ENCODE measurements around the gene LCP1.

Gene LCP1

DNA sequence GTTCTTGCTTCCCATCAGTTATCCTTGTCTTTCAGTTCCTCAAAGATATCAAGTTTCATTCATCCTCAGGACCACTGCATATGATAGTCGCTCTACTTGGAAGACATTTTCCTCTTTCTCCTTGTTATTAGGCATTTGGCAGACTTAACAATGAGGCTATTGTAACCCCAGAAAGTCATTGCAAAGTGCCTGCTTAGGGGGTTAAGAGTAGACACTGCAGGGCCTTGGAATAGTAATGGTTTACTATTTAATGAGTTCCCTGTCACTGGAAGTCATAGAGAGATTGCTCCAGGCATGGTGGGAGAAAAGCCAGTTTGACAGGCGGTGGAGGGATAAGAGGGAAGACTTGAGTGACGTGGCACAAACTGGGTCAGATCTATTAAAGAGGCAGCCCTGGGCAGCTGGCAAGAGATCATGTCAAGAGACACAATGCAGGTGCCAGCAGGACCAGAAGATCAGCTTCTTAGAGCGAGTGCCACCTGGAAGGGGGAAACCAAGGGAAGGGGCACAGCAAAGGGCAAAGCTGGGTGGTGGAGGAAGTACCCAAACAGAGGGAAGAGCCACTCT, 60.3 kb downstream of the LCP1 start:
- FAIRE-seq (no peak), DNase-seq (ENCODE audit: insufficient read length, low spot score) (no peak)
- no peak for TF ChIP-seq POLR2A (IDR thresholded peaks at IDR 0.05; ENCODE audit: low read depth, low read length)

DNA sequence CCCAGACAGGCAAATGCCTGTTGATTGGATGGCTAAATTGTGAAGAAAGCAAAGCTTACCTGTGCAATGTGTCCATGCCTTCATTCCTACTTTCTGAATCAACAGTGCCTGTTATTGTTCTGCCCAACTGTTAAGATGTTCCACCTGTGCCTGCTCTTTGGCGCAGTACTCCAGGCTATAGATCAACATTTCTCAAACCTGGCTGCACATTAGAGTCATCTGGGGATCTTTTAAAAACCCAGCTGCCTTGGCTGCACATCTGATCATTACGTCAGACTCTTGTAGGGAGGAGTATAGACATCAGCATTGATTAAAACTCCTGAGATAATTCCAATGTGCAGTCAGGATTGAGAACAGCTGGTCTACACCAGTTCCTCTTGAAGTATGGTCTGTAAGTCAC, 60.9 kb downstream of the LCP1 start:
- DNase-seq (ENCODE audit: insufficient read length, low spot score) (no peak), FAIRE-seq (no peak)
- TF ChIP-seq POLR2A (IDR thresholded peaks at IDR 0.05; ENCODE audit: low read depth, low read length), result no peak

DNA sequence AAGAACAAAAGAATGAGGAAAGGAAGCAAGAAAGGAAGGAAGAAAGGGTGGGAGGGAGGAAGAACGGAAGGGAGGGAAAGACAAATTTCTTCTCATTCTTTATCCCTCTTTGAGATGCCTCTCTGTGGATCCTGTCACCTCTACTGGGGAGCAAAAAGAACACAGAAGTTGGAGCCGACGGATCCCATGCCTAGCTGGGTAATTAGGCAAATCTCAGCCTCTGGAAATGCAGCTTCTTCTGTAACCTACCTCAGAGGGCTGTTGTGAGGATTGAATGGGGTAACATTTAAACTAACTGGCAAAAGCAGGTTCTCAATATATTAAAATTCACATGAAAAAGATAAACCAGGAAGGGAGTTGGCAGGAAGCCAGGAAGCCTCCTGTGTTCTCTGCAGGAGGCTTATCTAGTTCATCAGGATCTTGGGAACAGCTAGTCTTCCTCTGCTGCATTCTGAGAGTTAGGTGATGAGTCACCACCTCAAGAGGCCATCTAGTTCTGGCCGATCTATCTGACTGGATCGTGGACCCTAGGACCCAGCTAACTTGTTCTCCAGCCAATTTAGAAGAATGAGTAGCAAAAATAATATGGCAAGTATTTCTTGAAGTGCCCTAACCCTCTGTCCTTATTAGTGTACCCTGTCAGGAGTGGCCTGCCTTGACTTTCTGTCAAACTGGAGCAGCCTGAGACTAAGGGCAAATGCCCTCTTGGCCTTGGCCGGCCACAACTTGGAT, 61.9 kb downstream of the LCP1 start:
- FAIRE-seq (no peak), DNase-seq (ENCODE audit: insufficient read length, low spot score) (no peak)
- no peak for TF ChIP-seq POLR2A (IDR thresholded peaks at IDR 0.05; ENCODE audit: low read depth, low read length)

DNA sequence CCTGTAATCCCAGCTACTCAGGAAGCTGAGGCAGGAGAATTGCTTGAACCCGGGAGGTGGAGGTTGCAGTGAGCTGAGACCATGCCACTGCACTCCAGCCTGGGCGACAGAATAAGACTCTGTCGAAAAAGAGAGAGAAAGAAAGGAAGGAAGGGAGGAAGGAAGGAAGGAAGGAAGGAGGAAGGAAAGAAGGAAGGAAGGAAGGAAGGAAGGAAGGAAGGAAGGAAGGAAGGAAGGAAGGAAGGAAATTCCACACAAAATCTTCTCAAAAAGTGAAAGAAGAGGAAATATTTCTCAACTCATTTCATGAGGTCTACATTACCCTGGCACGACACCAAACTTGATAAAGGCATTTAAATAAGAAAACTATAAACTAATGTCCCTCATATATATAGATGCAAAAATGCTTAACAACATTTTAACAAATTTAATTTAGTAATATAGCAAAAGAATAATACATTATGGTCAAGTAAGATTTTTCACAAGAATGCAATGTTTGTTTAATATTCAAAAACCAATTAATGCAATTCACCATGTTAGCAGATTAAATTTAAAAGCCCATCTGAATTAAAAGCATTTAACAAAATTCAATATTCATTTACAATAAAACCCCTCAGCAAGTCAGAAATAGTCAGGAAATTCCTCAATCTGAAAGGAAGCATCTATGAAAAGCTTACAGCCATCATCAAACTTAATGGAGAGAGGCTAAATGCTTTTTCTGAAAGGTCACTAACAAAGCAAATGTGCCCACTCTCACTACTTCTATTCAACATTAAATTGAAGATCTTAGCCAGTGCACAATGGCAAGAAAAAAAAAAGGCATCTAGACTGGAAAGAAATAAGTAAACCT, 65.1 kb downstream of the LCP1 start:
- FAIRE-seq (no peak), DNase-seq (ENCODE audit: insufficient read length, low spot score) (no peak)
- TF ChIP-seq POLR2A (IDR thresholded peaks at IDR 0.05; ENCODE audit: low read depth, low read length), result no peak

DNA sequence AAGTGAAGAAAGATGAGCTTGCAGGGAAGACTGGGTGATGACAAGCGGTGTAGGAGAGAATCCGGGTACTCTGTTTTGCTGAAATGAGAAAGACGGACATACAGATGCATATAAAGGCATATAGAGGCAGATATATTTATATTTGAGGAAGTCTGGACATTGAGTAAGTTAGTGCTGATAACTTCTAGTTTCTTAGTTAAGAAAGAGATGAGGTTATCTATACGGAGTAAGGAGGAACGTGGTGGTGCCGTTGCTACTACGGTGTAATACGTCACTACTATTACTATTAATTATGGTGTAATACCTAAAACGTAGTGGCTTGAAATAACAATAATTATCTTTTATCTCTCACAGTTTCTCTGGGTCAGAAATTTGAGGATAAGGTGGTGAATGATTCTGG, 67.4 kb downstream of the LCP1 start:
- FAIRE-seq (no peak), DNase-seq (ENCODE audit: insufficient read length, low spot score) (no peak)
- TF ChIP-seq POLR2A (IDR thresholded peaks at IDR 0.05; ENCODE audit: low read depth, low read length), result no peak

DNA sequence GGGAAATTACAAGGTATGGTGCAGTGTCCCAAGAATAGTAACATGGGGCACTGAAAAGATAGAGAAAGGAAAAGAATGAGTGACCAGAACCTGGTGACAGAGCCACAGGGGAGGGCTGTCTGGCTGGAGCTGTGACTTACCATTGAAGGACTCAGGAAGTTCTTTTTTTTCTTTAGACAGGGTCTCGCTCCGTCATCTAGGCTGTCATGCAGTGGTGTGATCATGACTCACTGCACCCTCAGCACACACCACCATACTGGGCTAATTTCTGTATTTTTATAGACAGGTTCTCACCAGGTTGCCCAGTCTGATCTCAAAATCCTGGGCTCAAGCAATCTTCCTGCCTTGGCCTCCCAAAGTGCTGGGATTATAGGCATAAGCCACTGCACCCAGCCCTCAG, 68.4 kb downstream of the LCP1 start:
- no peak for TF ChIP-seq POLR2A (IDR thresholded peaks at IDR 0.05; ENCODE audit: low read depth, low read length)
- DNase-seq (ENCODE audit: insufficient read length, low spot score) (no peak), FAIRE-seq (no peak)

DNA sequence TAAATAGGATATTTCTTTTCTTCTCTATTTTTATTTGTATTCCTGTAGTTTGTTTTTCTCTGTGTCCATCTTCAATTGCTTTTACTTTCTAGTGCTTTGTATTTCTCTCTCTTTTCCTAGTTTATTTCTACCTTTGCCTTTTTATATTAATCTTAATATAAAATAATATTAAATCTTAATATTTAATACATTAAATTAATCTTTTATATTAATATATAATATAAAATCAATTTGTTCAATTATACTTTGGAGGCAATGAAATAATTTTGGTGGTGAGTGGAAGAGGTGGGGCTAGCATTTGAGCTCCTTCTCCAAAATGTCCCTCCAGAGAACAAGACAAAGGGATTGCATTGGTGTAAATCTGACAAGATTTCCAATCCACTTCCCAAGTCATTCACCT, 70.8 kb downstream of the LCP1 start:
- DNase-seq (ENCODE audit: insufficient read length, low spot score) (no peak), FAIRE-seq (no peak)
- TF ChIP-seq POLR2A (IDR thresholded peaks at IDR 0.05; ENCODE audit: low read depth, low read length), result no peak

DNA sequence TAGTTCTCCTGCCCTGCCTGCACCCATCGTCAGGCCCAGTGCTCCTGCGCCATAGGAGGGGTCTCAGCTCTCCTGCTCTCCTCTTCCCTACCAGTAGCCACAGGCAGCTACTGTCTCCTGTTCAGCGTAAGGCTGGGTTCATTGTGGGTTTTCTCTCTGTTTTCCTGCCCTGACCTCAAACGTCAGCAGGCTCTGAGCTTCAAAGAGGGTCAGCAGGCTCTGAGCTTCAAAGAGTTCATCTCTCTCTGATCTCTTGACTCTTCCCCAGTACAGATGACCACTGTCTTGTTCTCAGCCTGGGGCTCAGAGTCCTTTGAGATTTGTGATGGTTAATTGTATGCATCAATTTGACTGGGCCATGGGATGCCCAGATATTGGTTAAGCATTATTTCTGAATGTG, 72.5 kb downstream of the LCP1 start:
- no peak for TF ChIP-seq POLR2A (IDR thresholded peaks at IDR 0.05; ENCODE audit: low read depth, low read length)
- DNase-seq (ENCODE audit: insufficient read length, low spot score) (no peak), FAIRE-seq (no peak)

DNA sequence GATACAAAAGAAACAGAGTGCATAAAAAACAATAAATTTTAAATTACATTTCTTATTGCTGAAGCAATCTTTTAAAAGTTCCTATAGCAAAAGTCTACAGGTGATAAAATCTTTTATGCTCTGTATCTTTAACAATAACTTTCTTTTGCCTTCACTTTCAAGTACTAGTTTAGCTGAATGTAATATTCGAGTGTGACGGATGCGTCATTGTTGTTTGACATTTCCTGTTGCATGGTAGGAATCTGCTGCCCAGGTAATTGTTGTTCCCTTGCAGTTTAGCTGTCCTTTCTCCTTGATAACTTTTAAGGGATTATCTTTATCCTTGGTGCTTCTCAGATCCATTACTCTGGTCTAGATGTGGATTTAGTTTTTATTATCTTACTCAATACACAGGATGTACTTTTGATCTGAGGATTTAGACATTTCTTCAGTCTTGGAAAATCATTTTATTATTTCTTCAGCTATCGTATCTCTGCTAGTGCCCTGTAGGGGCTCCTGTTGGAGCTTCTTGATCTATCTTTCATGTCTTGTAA, 75.1 kb downstream of the LCP1 start:
- DNase-seq (ENCODE audit: insufficient read length, low spot score), result no peak
- no peak for TF ChIP-seq POLR2A (IDR thresholded peaks at IDR 0.05; ENCODE audit: low read depth, low read length)
- no peak for FAIRE-seq

DNA sequence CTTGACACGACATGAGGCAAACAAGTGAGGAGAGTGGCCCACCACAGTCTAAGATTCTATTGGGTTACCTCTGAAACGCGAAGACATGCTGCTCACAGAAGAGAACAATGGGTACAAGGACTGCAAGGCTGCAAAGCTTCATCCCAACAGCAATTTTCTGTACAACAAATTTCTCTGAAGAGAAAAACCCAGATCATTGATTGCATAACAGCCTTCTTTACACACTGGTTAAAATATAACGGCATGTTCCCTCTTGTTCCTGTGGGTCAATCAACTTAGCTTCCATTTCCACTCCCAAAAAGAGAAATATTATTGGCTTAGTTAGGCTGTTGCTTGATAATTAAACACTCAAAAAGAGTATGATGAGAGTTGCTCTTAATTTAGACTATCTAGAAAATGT, 77.1 kb downstream of the LCP1 start, which contains the start of gene CPB2:
Gene CPB2 (minus strand): TSS at position 166 of the 400 bp plus-strand sequence. CDS start 24 bp downstream, at position 142.
- DNase-seq (ENCODE audit: insufficient read length, low spot score), result no peak
- no peak for FAIRE-seq
- TF ChIP-seq POLR2A (IDR thresholded peaks at IDR 0.05; ENCODE audit: low read depth, low read length), result no peak

DNA sequence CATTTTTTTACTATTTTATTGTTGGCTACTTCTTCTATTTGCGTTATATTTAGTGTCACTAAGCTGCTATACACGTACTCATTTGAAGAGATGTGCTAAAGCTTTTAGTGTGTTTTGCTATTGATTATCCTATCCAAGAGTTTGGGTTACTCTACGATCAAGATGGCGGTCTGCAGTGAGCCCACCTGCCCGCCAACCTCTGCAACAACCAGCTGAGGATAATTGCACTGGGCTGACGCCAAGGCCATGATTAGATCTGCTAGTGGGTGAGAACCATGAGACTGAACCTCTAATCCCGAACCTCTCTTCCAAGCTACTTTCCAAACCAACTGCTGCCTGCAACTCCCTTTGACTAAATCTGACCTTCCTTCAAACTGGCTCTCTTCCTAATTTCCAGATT, 78.9 kb downstream of the LCP1 start:
- FAIRE-seq, result no peak

DNA sequence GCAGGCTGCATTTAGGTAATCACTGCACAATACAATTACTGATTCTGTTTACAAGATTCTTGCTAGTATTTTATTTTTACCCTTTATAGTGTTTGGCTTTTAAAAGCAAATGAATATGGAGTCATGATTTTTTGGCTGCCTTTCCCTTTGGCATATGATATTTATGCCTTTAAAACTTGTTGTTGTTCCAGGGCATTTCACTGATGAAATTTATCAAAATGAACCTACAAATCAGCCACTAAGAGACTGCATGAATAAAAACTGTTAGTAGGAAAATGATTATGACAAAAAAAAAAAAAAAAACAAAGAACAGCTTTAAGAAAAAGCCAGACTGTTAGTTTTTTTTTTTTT, 79.7 kb downstream of the LCP1 start:
- no peak for DNase-seq (ENCODE audit: insufficient read length, low spot score)
- TF ChIP-seq POLR2A (IDR thresholded peaks at IDR 0.05; ENCODE audit: low read depth, low read length), result no peak
- no peak for FAIRE-seq

More for the DNA sequence above, 78.9 kb downstream of the LCP1 start:
- no peak for TF ChIP-seq POLR2A (IDR thresholded peaks at IDR 0.05; ENCODE audit: low read depth, low read length)
- no peak for DNase-seq (ENCODE audit: insufficient read length, low spot score)

DNA sequence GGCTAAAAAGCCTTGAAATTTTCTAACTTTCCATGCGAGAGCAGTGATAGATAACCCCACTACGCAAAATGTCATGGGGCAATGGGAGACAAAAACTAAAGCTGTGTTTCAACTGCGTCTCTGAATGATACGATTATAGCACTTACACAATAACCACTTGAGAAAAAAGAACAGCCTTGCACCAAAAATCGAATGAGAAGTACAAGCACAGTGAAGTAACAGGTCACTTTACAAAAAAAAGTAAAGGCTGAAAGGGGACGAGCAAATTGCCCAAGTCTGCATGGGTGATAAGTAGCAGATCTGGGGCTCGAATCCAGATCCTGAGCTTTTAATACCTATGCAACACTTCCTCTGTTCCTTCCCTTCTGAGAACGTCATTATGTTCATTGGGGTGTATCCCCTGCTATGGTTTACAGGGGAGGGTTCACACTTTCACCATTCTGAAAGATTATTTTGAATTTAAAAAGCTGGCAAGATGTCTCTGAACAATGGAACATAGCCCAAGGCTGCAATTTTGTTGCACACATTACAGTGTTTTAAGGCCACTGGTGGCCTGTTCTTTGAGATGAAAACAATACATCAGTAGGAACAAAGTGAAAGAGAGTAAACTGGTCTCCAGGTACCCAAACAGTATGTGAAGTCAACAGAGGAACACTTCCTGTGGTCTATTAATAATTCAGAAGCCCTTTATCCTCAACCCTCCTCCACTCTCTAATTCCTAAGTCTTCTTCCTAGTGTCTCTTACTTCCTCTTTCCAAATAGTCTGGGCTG, 80.3 kb downstream of the LCP1 start:
- no peak for TF ChIP-seq POLR2A (IDR thresholded peaks at IDR 0.05; ENCODE audit: low read depth, low read length)
- FAIRE-seq (no peak), DNase-seq (ENCODE audit: insufficient read length, low spot score) (no peak)

DNA sequence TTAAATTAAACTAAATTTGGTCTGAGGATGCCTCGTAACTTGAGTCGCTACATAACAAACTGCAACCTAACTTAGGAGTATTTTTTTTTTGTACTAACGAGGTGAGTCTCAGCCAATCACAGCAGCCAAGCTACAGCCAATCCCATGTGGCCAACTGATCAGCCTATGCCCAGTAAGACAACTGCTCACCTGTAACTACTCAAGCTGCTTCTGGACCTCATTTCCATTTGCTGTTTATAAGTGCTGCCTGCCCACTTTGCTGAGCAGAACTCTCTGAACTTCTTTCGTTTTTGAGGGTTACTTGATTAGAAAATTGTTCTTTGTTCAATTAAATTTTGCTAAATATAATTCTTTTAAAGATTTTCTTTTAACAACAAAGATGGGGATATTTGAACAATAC, 81.0 kb downstream of the LCP1 start:
- no peak for FAIRE-seq

More for the DNA sequence above, 81.0 kb downstream of the LCP1 start:
- TF ChIP-seq POLR2A (IDR thresholded peaks at IDR 0.05; ENCODE audit: low read depth, low read length), result no peak
- DNase-seq (ENCODE audit: insufficient read length, low spot score), result no peak

Data from H54 (cell line).